H7 (cell line): ENCODE data around the gene ZNF791. TPM values are rescaled to one million over a fixed set of nuclear protein-coding genes. Genes with fewer than 3 reads are reported as not detected.

Experiments used
- total RNA-seq: library from RNA; depleted of rRNA; stranded (reverse); fragments of >200 nt; shearing (Covaris generic); gene quantifications from 2 replicates; pipeline ENCODE4 v1.2.3, GENCODE V29; 2014; rRNA removed

The ZNF791 gene
- total RNA-seq, 1 experiment from 2014 or later, result 7.4 TPM

Other genes starting within 250 kb of the ZNF791 start
- gene ZNF442, start 245.2 kb upstream of the ZNF791 start, total RNA-seq, result not detected in 2 replicates
- gene ZNF799, start 209.6 kb upstream of the ZNF791 start, total RNA-seq, result not detected in 2 replicates
- gene ZNF443, start 169.9 kb upstream of the ZNF791 start, total RNA-seq, result 0.24 and 0.41 TPM in 2 replicates
- 0.30 and 0.42 TPM in 2 replicates for gene ZNF709, start 126.1 kb upstream of the ZNF791 start, total RNA-seq
- gene ZNF564, start 59.4 kb upstream of the ZNF791 start, total RNA-seq, result 2.7 and 3.5 TPM in 2 replicates
- gene ZNF490, start 107 bp upstream of the ZNF791 start, total RNA-seq, result 3.1 and 5.2 TPM in 2 replicates
- gene MAN2B1, start 55.8 kb downstream of the ZNF791 start, total RNA-seq, result 58.4 and 71.2 TPM in 2 replicates
- gene WDR83, start 55.9 kb downstream of the ZNF791 start, total RNA-seq, result 11.6 and 12.5 TPM in 2 replicates
- 83.1 and 86.4 TPM in 2 replicates for gene DHPS, start 71.0 kb downstream of the ZNF791 start, total RNA-seq
- not detected in 2 replicates for gene GNG14, start 77.1 kb downstream of the ZNF791 start, total RNA-seq
- 15.3 and 21.2 TPM in 2 replicates for gene FBXW9, start 85.7 kb downstream of the ZNF791 start, total RNA-seq
- 34.1 and 48.9 TPM in 2 replicates for gene TNPO2, start 113.0 kb downstream of the ZNF791 start, total RNA-seq
- 186 and 218 TPM in 2 replicates for gene TRIR, start 123.8 kb downstream of the ZNF791 start, total RNA-seq
- 113 and 166 TPM in 2 replicates for gene GET3, start 126.6 kb downstream of the ZNF791 start, total RNA-seq
- gene BEST2, start 140.9 kb downstream of the ZNF791 start, total RNA-seq, result 0.37 and 1.5 TPM in 2 replicates
- 15.4 and 30.4 TPM in 2 replicates for gene HOOK2, start 164.6 kb downstream of the ZNF791 start, total RNA-seq
- gene JUNB, start 180.6 kb downstream of the ZNF791 start, total RNA-seq, result 10.0 and 22.6 TPM in 2 replicates
- 508 and 571 TPM in 2 replicates for gene PRDX2, start 190.9 kb downstream of the ZNF791 start, total RNA-seq
- not detected in 2 replicates for gene THSD8, start 191.1 kb downstream of the ZNF791 start, total RNA-seq
- 85.4 and 104 TPM in 2 replicates for gene RNASEH2A, start 195.7 kb downstream of the ZNF791 start, total RNA-seq
- gene RTBDN, start 223.7 kb downstream of the ZNF791 start, total RNA-seq, result 1.3 TPM in 2 replicates
- 5.5 and 7.0 TPM in 2 replicates for gene MAST1, start 227.6 kb downstream of the ZNF791 start, total RNA-seq